BJ (cell line): ENCODE results near the gene UBE2I. TPM values are rescaled to one million over a fixed set of nuclear protein-coding genes. Genes with fewer than 3 reads are reported as not detected.

Source experiments
- CTCF ChIA-PET: fragments of 350-600 bp; formaldehyde crosslinking; extraction: SDS; loops from one replicate; lab custom pipeline; 2021; ENCODE audit warnings: antibody characterized with exemption, inconsistent platforms; lab: Yijun Ruan, JAX
- POLR2A ChIA-PET: fragments of 300-600 bp; sonication (Branson Sonifier 250); formaldehyde crosslinking; extraction: SDS; loops from one replicate; lab custom pipeline; 2021; ENCODE audit warnings: antibody characterized with exemption; lab: Charles Lee
- DNase-seq: peaks from one replicate; pipeline ENCODE4 v3.0.0-alpha.2; 2011; ENCODE audit warnings: low read depth
- H3K27me3 ChIP-seq: 2 replicates; pipeline ENCODE4 v1.6.0; 2011; ENCODE audit warnings: low read length; ENCODE audit not compliant: control insufficient read depth, insufficient read depth
- H3K36me3 ChIP-seq: 2 replicates; pipeline ENCODE4 v1.5.1; 2011; ENCODE audit warnings: low read length; ENCODE audit not compliant: control insufficient read depth, insufficient read depth
- H3K4me3 ChIP-seq: 2 replicates; pipeline ENCODE4 v1.5.1; 2011; ENCODE audit warnings: low read depth, mild to moderate bottlenecking, control low read depth, low read length
- CTCF ChIP-seq: IDR thresholded peaks from 2 replicates; pipeline ENCODE4 v1.5.1; 2011; ENCODE audit warnings: low read depth, mild to moderate bottlenecking, control low read depth, inconsistent platforms, low read length, moderate library complexity; ENCODE audit not compliant: insufficient read depth
- polyA plus RNA-seq: library from polyadenylated mRNA; depleted of rRNA; stranded (reverse); fragments of >200 nt; gene quantifications from 2 replicates; pipeline ENCODE4 v1.2.3, GENCODE V29; 2011

Gene UBE2I
- polyA plus RNA-seq, 1 experiment = 81.2 TPM

GRCh38 chr16:1351215-1351581 lies 41.8 kb downstream of the UBE2I start:
- no peak for DNase-seq
- ChIA-PET POLR2A (no interaction called here), CTCF (interaction anchor here (1.5 kb wide), 1 partner anchor 13 kb away, joined by 10 read pairs; no protein-coding TSS in a partner anchor)
- Histone ChIP-seq H3K4me3 (peak overlapping the region; percentile 71), H3K36me3 (peaks cover 16% of the 10 kb centered on the region), H3K27me3 (no peaks in the 10 kb centered on the region)
- TF ChIP-seq CTCF = no peak

- H3K36me3 ChIP-seq = peaks cover 16% of the 10 kb centered on the region
- POLR2A ChIA-PET = no interaction called here
- H3K4me3 ChIP-seq = peak within 1 kb of the TSS; percentile 71
- TF ChIP-seq CTCF = no peak
- CTCF ChIA-PET = interaction anchor here (1.5 kb wide), 1 partner anchor 12 kb away, joined by 10 read pairs; no protein-coding TSS in a partner anchor
- DNase-seq = peak; percentile 10
- no peaks in the 10 kb centered on the region for H3K27me3 ChIP-seq
Observed at GRCh38 chr16:1351582-1352362, 42.3 kb downstream of the UBE2I start, which contains the start of the genes GNPTG and TSR3. TSS of gene GNPTG (plus strand) at chr16:1351931. CDS start at chr16:1351966, 35 bp downstream. TSS of gene TSR3 (minus strand) at chr16:1351878. CDS start at chr16:1351804, 74 bp downstream.

GRCh38 chr16:1354815-1355540 lies 45.5 kb downstream of the UBE2I start:
- H3K4me3 ChIP-seq = no peak overlapping the region
- no peak for DNase-seq
- CTCF ChIA-PET = no interaction called here
- peaks cover 4% of the 10 kb centered on the region for H3K36me3 ChIP-seq
- no peaks in the 10 kb centered on the region for H3K27me3 ChIP-seq
- no peak for TF ChIP-seq CTCF
- POLR2A ChIA-PET = no interaction called here

GRCh38 chr16:1355591-1355990 lies 46.2 kb downstream of the UBE2I start:
- no peak overlapping the region for H3K4me3 ChIP-seq
- no peak for TF ChIP-seq CTCF
- peaks cover under 1% of the 10 kb centered on the region for H3K36me3 ChIP-seq
- no peak for DNase-seq
- POLR2A ChIA-PET = no interaction called here
- H3K27me3 ChIP-seq = no peaks in the 10 kb centered on the region
- CTCF ChIA-PET = no interaction called here
